GM12873 (cell line): ENCODE data around the gene TRPT1.

Experiments
- CTCF ChIP-seq: IDR thresholded peaks from 2 replicates; pipeline ENCODE4 v1.5.1; 2012; ENCODE audit warnings: low read depth, mild to moderate bottlenecking, moderate library complexity, low read length, control low read depth; ENCODE audit not compliant: insufficient read depth; ENCODE audit errors: missing control alignments

Gene TRPT1

GRCh38 chr11:64206457-64207255, 19.3 kb downstream of the TRPT1 start, which contains the start of gene FERMT3:
TSS of gene FERMT3 (plus strand) at chr11:64206721. CDS start at chr11:64207365, 644 bp downstream.
- no peak for TF ChIP-seq CTCF

- peak; percentile 78 for TF ChIP-seq CTCF
Observed at GRCh38 chr11:64204464-64204989, 21.5 kb downstream of the TRPT1 start.

- no peak for TF ChIP-seq CTCF
Observed at GRCh38 chr11:64204080-64204440, 21.9 kb downstream of the TRPT1 start.

- TF ChIP-seq CTCF = no peak
Observed at GRCh38 chr11:64203421-64204079, 22.4 kb downstream of the TRPT1 start.

- TF ChIP-seq CTCF = no peak
Observed at GRCh38 chr11:64202992-64203391, 23.0 kb downstream of the TRPT1 start.

GRCh38 chr11:64201543-64201942, 24.4 kb downstream of the TRPT1 start:
- no peak for TF ChIP-seq CTCF

GRCh38 chr11:64198511-64198910, 27.5 kb downstream of the TRPT1 start:
- TF ChIP-seq CTCF = no peak
